SKM-1 treated with dmso at 0.1 percent for 144 hours (cell line): ENCODE data around the gene UBE2D2.

ENCODE experiments used
- DNase-seq: peaks from one replicate; lab custom pipeline; 2025; ENCODE audit not compliant: unreplicated experiment; lab: John Stamatoyannopoulos, UW

UBE2D2 gene

GRCh38 chr5:139675213-139675612, 114.1 kb downstream of the UBE2D2 start:
- DNase-seq, result no peak

GRCh38 chr5:139675825-139676224, 114.7 kb downstream of the UBE2D2 start:
- DNase-seq, result no peak

GRCh38 chr5:139676406-139676805, 115.3 kb downstream of the UBE2D2 start:
- DNase-seq, result no peak

GRCh38 chr5:139676951-139677735, 116.0 kb downstream of the UBE2D2 start:
- peak; percentile 27 for DNase-seq
